ENCODE results near the gene VPS13C.

- no peak for TF ChIP-seq CTCF (IDR thresholded peaks at IDR 0.05)
- no peak for TF ChIP-seq EZH2 (IDR thresholded peaks at IDR 0.05; ENCODE audit: borderline replicate concordance, insufficient read depth, low read depth, low read length, poor library complexity, severe bottlenecking)
These were observed 137.1 kb downstream of the VPS13C start for GRCh38 chr15:61923173-61923572.
